OCI-LY3 (cell line): ENCODE measurements around the gene TSGA10.

Experiments
- EZH2phosphoT487 ChIP-seq: fragments of 200-600 bp; shearing (Covaris generic); IDR thresholded peaks from 2 replicates; pipeline ENCODE4 v1.6.1; 2018; ENCODE audit warnings: antibody characterized with exemption, mixed run types, low read depth
- TF ChIP-seq, protein P1 (sequence below): fragments of 200-600, 300-600 bp; sonication (generic); IDR thresholded peaks from 2 replicates; pipeline ENCODE4 v1.5.1; 2014; ENCODE audit warnings: antibody characterized with exemption, low read length, low read depth

DNA sequence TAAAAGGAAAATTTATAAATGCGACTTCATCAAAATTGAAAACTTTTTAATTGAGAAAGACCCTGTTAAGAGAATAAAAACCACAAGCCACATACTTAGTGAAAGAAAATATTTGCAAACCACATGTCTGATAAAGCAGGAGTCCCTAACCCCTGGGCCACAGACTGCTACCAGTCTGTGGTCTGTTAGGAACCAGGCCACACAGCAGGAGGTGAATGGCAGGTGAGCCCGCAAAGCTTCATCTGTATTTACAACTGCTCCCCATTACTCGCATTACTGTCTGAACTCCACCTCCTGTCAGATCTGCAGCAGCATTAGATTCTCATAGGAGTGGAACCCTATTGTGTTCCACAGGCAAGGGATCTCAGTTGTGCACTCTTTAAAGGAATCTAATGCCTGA lies 123.3 kb downstream of the TSGA10 start:
- TF ChIP-seq, protein P1, sequence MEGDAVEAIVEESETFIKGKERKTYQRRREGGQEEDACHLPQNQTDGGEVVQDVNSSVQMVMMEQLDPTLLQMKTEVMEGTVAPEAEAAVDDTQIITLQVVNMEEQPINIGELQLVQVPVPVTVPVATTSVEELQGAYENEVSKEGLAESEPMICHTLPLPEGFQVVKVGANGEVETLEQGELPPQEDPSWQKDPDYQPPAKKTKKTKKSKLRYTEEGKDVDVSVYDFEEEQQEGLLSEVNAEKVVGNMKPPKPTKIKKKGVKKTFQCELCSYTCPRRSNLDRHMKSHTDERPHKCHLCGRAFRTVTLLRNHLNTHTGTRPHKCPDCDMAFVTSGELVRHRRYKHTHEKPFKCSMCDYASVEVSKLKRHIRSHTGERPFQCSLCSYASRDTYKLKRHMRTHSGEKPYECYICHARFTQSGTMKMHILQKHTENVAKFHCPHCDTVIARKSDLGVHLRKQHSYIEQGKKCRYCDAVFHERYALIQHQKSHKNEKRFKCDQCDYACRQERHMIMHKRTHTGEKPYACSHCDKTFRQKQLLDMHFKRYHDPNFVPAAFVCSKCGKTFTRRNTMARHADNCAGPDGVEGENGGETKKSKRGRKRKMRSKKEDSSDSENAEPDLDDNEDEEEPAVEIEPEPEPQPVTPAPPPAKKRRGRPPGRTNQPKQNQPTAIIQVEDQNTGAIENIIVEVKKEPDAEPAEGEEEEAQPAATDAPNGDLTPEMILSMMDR, result no peak
- no peak for TF ChIP-seq EZH2phosphoT487
